Loucy (cell line): ENCODE results near the gene RNASEL.

Experiments used
- H2AFZ ChIP-seq: fragments of 200-600 bp; sonication (generic); 2 replicates; pipeline ENCODE4 v1.6.0; 2016; ENCODE audit warnings: antibody characterized with exemption, mild to moderate bottlenecking, low read length, moderate library complexity
- H3F3A ChIP-seq: fragments of 200-600 bp; 2 replicates; pipeline ENCODE4 v1.6.0; 2016; ENCODE audit warnings: antibody characterized with exemption, low read depth, mild to moderate bottlenecking
- H3K27me3 ChIP-seq: fragments of 200-600 bp; sonication (generic); 2 replicates; pipeline ENCODE4 v1.6.1; 2014; ENCODE audit warnings: low read length, mild to moderate bottlenecking; ENCODE audit not compliant: insufficient read depth, poor library complexity, severe bottlenecking
- H3K36me3 ChIP-seq: fragments of 200-600 bp; sonication (generic); 2 replicates; pipeline ENCODE4 v1.6.1; 2016; ENCODE audit warnings: low read length; ENCODE audit not compliant: insufficient read depth
- H3K4me1 ChIP-seq: fragments of 200-600 bp; sonication (generic); 2 replicates; pipeline ENCODE4 v1.5.1; 2014; ENCODE audit warnings: low read length, mild to moderate bottlenecking; ENCODE audit not compliant: insufficient read depth, poor library complexity, severe bottlenecking
- H3K4me2 ChIP-seq: fragments of 200-600 bp; sonication (generic); 2 replicates; pipeline ENCODE4 v1.6.0; 2014; ENCODE audit warnings: antibody characterized with exemption, low read length, low read depth, mild to moderate bottlenecking; ENCODE audit not compliant: poor library complexity, severe bottlenecking
- H3K4me3 ChIP-seq: fragments of 200-600 bp; sonication (generic); 2 replicates; pipeline ENCODE4 v1.5.1; 2014; ENCODE audit warnings: low read length, mild to moderate bottlenecking, mixed read lengths; ENCODE audit not compliant: poor library complexity, severe bottlenecking
- H3K79me2 ChIP-seq: fragments of 200-600 bp; sonication (generic); 2 replicates; pipeline ENCODE4 v1.6.1; 2014; ENCODE audit warnings: low read length; ENCODE audit not compliant: insufficient read depth
- H3K9ac ChIP-seq: fragments of 200-600 bp; sonication (generic); 2 replicates; pipeline ENCODE4 v1.6.0; 2014; ENCODE audit warnings: mild to moderate bottlenecking, low read depth, low read length, moderate library complexity; ENCODE audit not compliant: poor library complexity, severe bottlenecking
- H3K9me2 ChIP-seq: fragments of 200-600 bp; sonication (generic); replicated peaks from 2 replicates; pipeline ENCODE4 v1.6.1; 2016; ENCODE audit warnings: low read depth, low read length, mixed read lengths
- H3K9me3 ChIP-seq: fragments of 200-600 bp; sonication (generic); 2 replicates; pipeline ENCODE4 v1.6.1; 2014; ENCODE audit warnings: mild to moderate bottlenecking, antibody characterized with exemption, low read length, low read depth; ENCODE audit not compliant: insufficient read depth
- H4K20me1 ChIP-seq: fragments of 200-600 bp; sonication (generic); 2 replicates; pipeline ENCODE4 v1.6.0; 2014; ENCODE audit warnings: antibody characterized with exemption, low read length, mild to moderate bottlenecking; ENCODE audit not compliant: insufficient read depth, poor library complexity, severe bottlenecking
- CTCF ChIP-seq: fragments of 200-600 bp; sonication (generic); conservative IDR thresholded peaks from 2 replicates; pipeline ENCODE4 v1.5.1; 2014; ENCODE audit warnings: mild to moderate bottlenecking, antibody characterized with exemption, low read length
- EZH2phosphoT487 ChIP-seq: fragments of 200-600 bp; IDR thresholded peaks from 2 replicates; pipeline ENCODE4 v1.6.1; 2018; ENCODE audit warnings: antibody characterized with exemption, mild to moderate bottlenecking, moderate library complexity, borderline replicate concordance

Gene RNASEL

DNA sequence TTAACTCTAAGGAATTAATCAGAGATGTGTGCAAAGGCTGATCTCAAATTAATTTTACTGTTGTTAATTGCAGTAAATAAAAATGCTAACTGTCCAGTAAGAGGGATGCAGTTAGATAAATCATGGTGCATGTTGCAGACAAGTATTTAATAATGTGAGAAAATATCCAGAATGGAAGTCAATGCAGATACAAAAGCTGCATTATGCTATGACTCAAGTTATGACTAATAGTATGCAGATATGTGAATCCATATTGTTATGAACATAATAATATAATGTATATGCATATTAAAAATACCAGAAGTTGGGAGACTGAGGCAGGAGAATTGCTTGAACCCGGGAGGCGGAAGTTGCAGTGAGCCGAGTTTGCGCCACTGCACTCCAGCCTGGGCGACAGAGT is 21.4 kb downstream of the RNASEL start:
- no peaks in the 10 kb centered on the region for H3K27me3 ChIP-seq
- H3K36me3 ChIP-seq: no peaks in the 10 kb centered on the region
- H3K9ac ChIP-seq: no peak overlapping the region
- H3K9me3 ChIP-seq: no peaks in the 10 kb centered on the region
- no peak overlapping the region for H3K4me3 ChIP-seq
- no peaks in the 10 kb centered on the region for H3K9me2 ChIP-seq
- TF ChIP-seq EZH2phosphoT487: no peak
- no peak for TF ChIP-seq CTCF
- no peak overlapping the region for H2AFZ ChIP-seq
- no peaks in the 10 kb centered on the region for H4K20me1 ChIP-seq
- H3K4me2 ChIP-seq: no peak overlapping the region
- H3K79me2 ChIP-seq: no peaks in the 10 kb centered on the region
- H3K4me1 ChIP-seq: no peaks in the 10 kb centered on the region
- no peaks in the 10 kb centered on the region for H3F3A ChIP-seq

DNA sequence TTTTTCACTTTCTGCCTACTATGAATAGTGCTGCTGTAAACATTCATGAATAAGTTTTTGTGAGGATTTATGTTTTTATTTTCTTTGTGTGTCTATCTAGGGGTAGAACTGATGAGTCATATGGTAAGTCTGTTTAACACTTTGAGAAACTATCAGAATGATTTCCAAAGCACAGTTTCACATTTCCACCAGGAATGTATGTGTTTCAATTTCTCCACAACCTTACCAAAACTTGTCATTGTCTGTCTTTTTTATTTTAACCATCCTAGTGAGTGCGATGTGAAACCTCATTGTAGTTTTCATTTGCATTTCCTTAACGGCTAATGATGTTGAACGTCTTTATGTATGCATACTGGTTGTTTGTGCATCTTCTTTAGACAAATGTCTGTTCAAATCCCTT is 23.5 kb downstream of the RNASEL start:
- H3F3A ChIP-seq: no peaks in the 10 kb centered on the region

DNA sequence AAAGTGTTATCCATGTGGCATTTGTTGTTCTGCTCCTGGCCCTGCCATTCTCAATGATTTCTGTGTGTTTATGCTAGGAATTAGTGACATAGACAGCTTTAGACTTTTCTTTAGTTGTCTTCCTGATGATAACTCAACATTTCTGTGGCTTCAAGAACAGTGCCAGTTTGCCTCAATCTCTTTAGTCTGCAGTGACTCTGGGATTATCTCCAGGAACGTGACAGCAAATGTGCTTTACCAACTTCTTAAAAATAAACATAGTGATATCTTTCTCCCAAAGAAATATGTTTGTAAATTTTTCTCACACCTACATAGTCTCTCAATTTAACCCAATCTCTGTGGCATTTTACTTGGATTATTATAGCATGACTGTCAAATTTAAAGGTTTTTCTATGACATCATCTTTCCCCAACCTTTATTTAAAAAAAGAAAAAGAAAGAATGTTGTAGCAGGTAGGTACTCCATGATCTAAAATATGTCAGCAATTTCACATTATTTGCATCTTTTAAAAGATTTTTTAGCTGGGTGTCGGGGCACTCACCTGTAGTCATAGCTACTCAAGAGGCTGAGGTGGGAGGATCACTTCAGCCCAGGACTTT is 24.6 kb downstream of the RNASEL start:
- no peaks in the 10 kb centered on the region for H3K79me2 ChIP-seq
- H3K9me3 ChIP-seq: no peaks in the 10 kb centered on the region
- TF ChIP-seq CTCF: no peak
- no peak for TF ChIP-seq EZH2phosphoT487
- H3K9me2 ChIP-seq: no peaks in the 10 kb centered on the region
- H3K4me3 ChIP-seq: no peak overlapping the region
- no peaks in the 10 kb centered on the region for H3F3A ChIP-seq
- H3K36me3 ChIP-seq: no peaks in the 10 kb centered on the region
- no peak overlapping the region for H2AFZ ChIP-seq
- no peak overlapping the region for H3K9ac ChIP-seq
- H4K20me1 ChIP-seq: no peaks in the 10 kb centered on the region
- no peak overlapping the region for H3K4me2 ChIP-seq
- H3K4me1 ChIP-seq: no peaks in the 10 kb centered on the region
- no peaks in the 10 kb centered on the region for H3K27me3 ChIP-seq

More for the DNA sequence above, 23.5 kb downstream of the RNASEL start:
- Histone ChIP-seq H3K4me3 (no peak overlapping the region), H2AFZ (no peak overlapping the region), H4K20me1 (no peaks in the 10 kb centered on the region), H3K4me1 (no peaks in the 10 kb centered on the region), H3K9me2 (no peaks in the 10 kb centered on the region), H3K9ac (no peak overlapping the region), H3K4me2 (no peak overlapping the region), H3K36me3 (no peaks in the 10 kb centered on the region), H3K79me2 (no peaks in the 10 kb centered on the region), H3K9me3 (no peaks in the 10 kb centered on the region), H3K27me3 (no peaks in the 10 kb centered on the region)
- no peak for TF ChIP-seq EZH2phosphoT487
- TF ChIP-seq CTCF: no peak
